ENCODE results near the gene BARHL2. TPM values are rescaled to one million over a fixed set of nuclear protein-coding genes. Genes with fewer than 3 reads are reported as not detected.

BARHL2 gene
- total RNA-seq, 2 donors from 2014 or later, result not detected

DNA sequence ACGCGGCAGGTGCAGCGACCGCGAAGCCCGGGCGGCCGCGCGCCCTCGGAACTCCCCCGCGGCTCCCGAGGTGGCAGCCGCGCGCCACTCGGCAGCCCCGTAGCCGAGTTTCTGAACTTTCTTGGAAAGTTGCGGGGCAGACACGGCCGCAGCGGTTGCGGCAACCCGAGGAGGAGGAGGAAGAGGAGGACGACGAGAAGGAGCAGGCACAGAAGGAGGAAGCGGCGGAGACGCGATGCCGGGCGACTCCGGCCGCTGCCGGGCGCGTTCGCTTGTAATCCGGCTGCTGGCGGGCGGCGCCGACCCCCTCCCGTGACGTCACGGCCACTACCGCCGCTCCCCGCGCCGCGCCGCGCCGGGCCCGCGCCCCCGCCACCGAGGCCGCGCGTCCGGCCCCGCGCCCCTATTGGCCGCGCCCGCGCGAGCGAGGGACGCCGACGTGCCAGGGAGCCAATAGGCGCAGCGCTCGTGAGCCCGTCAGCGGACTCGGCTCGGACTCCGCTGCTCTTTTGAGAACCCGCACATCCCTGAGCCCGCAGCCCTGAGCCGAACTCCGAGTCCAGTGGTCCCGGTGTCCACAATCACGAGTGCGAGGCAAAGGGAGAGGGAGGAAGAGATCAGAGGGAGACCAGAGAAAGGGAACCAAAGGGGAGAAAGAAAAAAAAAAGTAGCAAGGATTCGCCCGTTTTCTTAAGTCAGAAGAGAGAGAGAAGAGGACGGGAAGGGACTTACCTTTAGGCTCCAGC is 736 bp upstream of the BARHL2 start:
- ATAC-seq, result peak in 1 of 2 donors; percentile 66
- peaks cover 5 to 10% of the 10 kb centered on the region in 2 donors for H3K9me3 Mint-ChIP-seq
- no peak for DNase-seq (ENCODE audit: low spot score in 2 of 2)
- peaks cover 39 to 51% of the 10 kb centered on the region in 2 donors for H3K36me3 Mint-ChIP-seq
- H3K27ac Mint-ChIP-seq, result peak overlapping the region in 1 of 2 donors; percentile 91

DNA sequence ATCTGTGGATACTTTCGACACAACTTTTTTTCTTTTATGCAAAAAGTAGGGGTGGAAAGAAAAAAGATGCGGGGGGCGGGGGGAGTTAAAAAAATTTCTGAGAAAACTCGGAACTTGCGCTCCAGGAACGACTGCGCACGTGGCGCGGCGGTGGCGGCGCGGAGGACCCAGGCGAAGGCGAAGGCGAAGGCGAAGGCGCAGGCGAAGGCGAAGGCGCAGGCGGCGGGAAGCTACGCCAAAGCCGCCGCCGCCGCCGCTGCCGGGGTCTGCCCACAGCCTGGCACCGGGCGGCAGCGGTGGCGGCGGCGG is 208 bp upstream of the BARHL2 start:
- H3K36me3 Mint-ChIP-seq, result peaks cover 42 to 50% of the 10 kb centered on the region in 2 donors
- H3K27ac Mint-ChIP-seq, result peak overlapping the region in 1 of 2 donors; percentile 92
- ATAC-seq (no peak), DNase-seq (ENCODE audit: low spot score in 2 of 2) (no peak)
- peaks cover 5 to 10% of the 10 kb centered on the region in 2 donors for H3K9me3 Mint-ChIP-seq

DNA sequence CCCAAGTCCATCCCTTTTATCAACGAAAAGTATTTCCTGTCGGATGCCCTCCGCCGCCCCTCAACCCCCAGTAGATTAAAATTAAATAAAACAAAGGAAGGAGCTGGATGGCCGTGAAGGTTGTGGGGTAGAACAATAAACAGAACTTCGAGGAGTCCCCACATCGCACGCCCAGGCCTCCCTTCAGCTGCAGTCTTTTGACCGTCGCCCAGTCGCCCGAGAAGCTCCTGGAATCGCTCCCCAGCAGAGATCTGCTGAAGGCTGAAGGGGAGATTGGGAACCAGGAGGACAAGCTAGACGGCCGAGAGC is 905 bp downstream of the BARHL2 start:
- ATAC-seq, result no peak
- Mint-ChIP-seq H3K27ac (peak overlapping the region in 1 of 2 donors; percentile 92), H3K36me3 (peaks cover 42 to 44% of the 10 kb centered on the region in 2 donors)

DNA sequence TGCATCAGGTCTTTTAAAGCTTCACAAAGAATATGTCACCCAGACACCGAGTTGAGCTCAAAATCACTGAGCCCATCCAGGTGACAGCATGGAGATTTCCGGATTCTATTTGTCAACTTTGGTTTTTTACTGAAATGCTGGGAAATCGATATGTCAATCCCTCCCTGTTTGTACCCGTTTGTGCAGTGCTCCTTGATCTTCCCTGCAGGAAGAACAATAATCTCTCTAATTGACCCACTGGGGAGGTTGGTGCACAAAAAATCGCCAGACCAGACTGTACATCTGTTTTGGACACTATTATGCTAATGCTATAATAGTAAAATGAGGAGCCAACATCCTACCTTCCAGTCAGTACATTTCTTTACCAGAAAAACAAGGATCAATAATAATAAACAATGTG is 1.8 kb downstream of the BARHL2 start:
- DNase-seq (ENCODE audit: low spot score in 2 of 2) (no peak), ATAC-seq (no peak)
- peaks cover 5 to 9% of the 10 kb centered on the region in 2 donors for H3K9me3 Mint-ChIP-seq
- peak overlapping the region in 1 of 2 donors; percentile 92 for H3K27ac Mint-ChIP-seq
- H3K36me3 Mint-ChIP-seq, result peaks cover 38 to 42% of the 10 kb centered on the region in 2 donors

More for the DNA sequence above, 905 bp downstream of the BARHL2 start:
- peaks cover 5 to 10% of the 10 kb centered on the region in 2 donors for H3K9me3 Mint-ChIP-seq
- DNase-seq (ENCODE audit: low spot score in 2 of 2), result no peak

DNA sequence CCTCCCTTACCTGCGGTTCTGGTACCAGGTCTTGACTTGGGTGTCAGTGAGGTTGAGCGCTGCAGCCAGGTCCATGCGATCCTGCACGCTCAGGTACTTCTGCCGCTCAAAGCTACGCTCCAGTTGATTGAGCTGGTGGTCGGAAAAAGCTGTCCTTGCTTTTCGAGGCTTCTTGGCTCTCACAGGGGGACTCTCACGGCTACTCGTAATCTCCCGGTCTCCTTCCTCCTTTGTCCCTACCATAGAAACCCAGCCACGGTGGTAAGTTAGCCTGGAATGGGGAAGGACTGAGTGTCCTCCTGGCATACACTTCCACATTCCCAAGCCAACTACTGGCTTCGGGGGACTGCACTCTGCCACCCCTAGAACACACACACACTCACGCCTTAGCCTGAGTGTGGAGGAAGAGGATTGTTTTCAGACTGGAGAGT is 2.6 kb downstream of the BARHL2 start:
- peaks cover 38 to 40% of the 10 kb centered on the region in 2 donors for H3K36me3 Mint-ChIP-seq
- DNase-seq (ENCODE audit: low spot score in 2 of 2) (no peak), ATAC-seq (no peak)
- peaks cover 5 to 6% of the 10 kb centered on the region in 2 donors for H3K9me3 Mint-ChIP-seq
- peak overlapping the region in 1 of 2 donors; percentile 84 for H3K27ac Mint-ChIP-seq

DNA sequence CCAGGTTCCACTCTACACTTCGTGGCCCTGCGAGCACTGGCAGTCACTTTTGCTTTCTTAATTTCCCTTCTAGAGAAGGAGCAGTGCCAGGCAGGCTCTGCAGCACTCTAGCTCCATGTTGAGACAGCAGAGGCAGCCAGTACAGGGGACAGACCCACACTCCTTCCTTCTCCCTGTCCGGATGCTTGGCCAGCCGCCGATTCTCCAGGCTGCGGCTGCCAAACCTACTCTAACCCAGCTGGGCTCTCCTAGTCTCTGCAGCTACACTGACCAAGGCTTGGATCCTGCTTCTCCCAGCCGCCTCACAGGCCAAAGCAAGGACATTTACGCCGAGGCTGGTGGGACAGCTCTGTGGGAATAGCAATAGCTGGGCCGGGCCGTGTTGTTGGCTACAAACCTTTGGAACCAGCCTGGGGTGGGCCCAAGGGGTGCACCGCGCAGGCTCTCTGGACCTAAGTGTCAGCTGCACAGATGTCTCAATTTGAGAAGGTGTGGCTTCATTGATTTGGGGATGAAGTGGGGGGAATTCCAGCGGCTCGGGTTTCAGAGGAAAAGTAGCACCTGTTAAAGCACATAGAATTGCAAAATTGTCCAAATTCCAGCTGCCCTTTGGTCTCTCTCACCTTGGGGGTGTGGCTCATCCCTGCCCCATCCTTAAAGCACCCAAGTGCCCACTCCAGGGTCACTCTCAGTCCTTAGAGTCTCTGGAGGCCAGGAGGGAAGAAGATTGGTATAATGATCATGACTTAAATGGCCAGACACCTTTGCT is 3.2 kb downstream of the BARHL2 start:
- Mint-ChIP-seq H3K36me3 (peaks cover 34 to 38% of the 10 kb centered on the region in 2 donors), H3K27ac (no peak overlapping the region), H3K9me3 (peaks cover under 1 to 5% of the 10 kb centered on the region in 2 donors)
- DNase-seq (ENCODE audit: low spot score in 2 of 2) (no peak), ATAC-seq (no peak)

DNA sequence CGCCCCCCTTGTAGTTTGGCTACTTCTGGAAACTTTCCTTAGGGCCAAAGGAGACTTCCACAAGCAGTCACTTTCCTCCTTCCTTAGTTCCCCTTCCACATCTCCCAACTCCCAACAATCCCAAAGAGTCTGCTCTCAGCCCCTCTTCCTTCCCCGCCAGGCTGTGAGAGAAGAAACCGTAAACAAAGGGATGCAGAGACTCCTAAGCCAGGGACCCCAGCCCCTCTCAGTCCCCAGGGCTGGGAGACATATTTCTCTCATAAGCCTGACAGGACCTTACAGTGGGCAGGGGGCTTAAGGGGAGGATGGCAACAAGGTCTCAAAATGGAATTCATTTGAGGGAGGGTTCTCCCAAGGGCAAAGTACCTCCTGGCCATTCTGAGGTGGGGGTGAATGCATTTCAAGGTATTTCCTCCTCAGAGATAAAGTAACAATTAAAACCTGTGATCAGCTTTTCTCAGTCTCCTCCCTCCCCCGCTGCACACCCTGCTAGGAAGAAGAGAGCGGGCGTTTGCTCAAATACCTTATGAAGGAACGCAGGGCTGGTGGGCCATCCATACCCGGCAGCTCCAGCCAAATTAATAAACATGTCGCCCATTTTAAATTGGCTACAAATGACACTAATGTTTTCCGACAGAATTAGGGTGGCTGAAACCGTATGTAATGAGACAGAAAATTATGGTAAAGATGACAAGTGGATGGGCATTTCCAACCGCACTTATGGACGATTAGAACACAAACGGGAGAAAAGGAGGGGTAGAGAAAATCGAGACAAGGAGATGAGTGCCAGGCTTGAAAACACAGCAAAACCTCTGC is 4.0 kb downstream of the BARHL2 start:
- Mint-ChIP-seq H3K36me3 (peaks cover 31 to 36% of the 10 kb centered on the region in 2 donors), H3K9me3 (peaks cover 0 to 2% of the 10 kb centered on the region in 2 donors), H3K27ac (no peak overlapping the region)
- ATAC-seq (no peak), DNase-seq (ENCODE audit: low spot score in 2 of 2) (no peak)

DNA sequence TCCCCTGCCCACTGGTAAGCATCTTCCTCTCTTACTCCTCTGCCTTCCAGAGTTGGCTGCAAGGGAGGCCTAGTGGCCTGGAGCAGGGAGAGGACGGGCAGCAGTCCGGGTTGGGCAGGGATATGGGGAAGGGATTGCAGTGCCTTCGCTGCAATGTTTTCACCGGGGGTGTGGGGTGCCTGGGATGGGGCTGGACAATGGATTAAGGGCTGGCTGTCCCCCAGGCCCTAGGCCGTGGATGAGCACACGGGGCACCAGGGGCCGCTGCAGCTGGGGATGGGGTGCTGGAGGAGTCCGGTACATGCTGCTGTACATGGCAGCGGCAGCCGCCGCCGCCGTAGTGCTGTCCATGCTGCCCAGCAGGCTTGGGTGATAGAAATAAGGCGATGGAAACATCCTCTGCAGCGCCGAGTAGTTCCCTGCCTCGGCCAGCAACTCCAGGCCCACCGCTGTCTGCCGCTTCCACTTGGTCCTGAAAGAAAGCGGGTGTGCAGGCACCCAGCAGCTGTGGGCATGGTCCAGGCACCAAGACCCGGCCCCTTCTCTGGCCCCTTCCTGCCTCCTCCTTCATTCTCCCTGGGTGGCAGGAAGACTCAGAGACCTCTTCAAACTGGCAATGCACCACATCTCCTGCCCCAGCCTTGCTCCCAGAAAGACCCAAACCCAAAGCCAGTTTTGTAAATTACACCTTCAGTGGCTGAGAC is 4.8 kb downstream of the BARHL2 start:
- no peak overlapping the region for H3K27ac Mint-ChIP-seq
- peaks cover 31 to 34% of the 10 kb centered on the region in 2 donors for H3K36me3 Mint-ChIP-seq
- no peak for DNase-seq (ENCODE audit: low spot score in 2 of 2)
- no peak for ATAC-seq
- H3K9me3 Mint-ChIP-seq, result no peaks in the 10 kb centered on the region

DNA sequence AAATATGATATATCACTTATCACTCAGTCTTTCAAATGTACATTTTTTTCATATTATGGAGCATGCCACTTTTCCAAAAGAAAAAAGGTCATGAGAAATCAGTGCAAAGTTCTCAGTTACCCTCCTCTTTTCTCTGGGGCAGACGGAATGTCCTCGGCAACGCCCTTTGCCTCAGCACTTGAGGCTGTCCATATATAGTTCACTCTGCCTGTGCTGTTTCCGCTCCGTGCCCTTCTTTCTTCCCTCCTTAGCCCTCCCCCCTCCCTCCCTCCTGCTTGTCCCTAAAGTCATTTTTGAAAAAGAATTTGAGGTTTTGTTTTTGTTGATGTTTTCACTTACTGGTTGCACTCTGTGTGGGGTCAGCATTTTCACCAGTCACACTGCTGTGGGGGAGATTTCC is 5.4 kb downstream of the BARHL2 start:
- DNase-seq (ENCODE audit: low spot score in 2 of 2) (no peak), ATAC-seq (no peak)
- Mint-ChIP-seq H3K36me3 (peaks cover 25 to 31% of the 10 kb centered on the region in 2 donors), H3K27ac (no peak overlapping the region), H3K9me3 (no peaks in the 10 kb centered on the region)

DNA sequence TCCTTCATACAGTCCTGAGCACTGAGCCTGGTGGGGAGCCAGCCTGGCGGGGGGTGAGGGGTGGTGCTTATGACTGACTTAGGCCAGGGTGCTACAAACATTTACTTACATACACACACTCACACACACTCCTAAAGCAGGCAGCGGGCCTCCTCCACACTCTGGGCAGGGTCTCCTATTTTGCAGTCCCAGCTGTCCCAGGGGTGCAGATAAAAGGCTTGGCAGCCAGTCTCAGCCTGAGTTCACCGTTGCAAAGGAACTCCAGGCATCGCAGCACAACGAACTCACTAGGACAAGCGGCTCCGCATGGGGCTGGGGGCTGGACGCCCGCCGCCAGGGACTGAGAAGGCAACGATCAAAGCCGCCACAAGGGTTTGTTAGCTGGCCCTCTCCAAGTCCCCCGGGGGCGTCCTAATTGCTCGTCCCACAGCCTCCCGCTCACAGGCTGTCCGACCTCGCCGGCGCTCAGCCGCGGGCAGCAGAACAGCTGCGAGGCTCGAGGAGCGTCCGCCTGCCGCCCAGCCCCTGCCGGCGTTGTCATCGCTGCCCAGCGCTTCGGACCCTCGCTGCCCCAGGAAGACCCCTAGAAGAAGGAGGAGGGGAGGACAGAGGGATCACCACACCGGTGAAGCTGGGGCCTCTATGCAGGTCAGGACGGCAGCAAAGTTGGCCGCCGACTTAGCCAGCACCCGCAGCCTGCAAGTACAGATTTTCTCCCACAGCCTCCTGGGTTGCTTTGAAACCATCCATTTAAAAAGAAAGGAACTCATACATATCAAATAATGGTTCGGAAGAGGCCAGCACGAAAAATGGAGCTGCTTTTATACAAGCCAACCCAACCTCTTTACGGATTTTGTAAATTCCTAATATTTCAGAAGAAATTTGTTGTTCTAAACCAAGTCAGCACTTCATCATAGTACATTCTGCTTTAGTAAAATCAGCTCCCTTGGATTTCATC is 6.2 kb downstream of the BARHL2 start:
- H3K36me3 Mint-ChIP-seq, result peaks cover 16 to 28% of the 10 kb centered on the region in 2 donors
- ATAC-seq, result no peak
- H3K9me3 Mint-ChIP-seq, result no peaks in the 10 kb centered on the region
- H3K27ac Mint-ChIP-seq, result no peak overlapping the region
- DNase-seq (ENCODE audit: low spot score in 2 of 2), result no peak

DNA sequence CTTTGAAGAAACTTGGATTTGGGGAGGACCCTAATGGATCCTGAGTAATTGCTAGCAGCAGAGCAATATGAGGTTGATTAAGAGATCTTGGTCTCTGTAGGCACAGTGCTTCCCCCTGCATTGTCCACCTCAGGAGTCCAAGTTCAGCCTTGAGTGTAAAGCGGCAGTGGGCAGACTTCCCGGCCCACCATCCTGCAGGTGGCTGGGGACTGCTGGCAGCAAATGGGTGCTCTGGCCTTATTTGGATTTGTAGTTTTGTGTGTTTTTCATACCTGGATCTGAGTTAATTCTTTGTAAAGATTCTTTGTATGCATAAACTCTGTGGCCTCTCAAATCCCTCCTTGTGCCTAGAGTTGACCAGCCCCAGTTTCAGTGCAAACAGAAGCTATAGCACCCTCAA is 7.6 kb downstream of the BARHL2 start:
- DNase-seq (ENCODE audit: low spot score in 2 of 2) (no peak), ATAC-seq (no peak)
- H3K36me3 Mint-ChIP-seq, result peaks cover 12 to 28% of the 10 kb centered on the region in 2 donors
- H3K9me3 Mint-ChIP-seq, result no peaks in the 10 kb centered on the region
- H3K27ac Mint-ChIP-seq, result no peak overlapping the region

DNA sequence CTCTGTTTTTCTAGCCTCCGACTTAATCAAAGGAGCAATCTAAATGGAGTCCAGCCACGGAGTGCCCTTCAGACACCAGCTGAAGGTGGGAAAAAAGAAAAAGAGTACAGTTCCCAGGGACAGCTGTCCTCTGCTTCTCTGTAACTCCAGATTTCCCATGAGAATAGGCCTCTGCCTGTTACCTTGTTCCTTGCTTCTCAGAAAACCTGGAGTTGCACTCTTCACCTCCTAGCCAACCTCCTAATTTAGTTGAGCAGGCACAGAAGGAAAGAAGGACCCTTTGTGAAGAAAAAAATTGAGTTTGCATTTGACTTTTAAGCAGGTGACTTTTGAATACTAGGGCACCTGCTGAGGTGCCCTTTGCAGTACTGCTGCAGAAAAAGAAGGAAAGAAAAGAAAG is 8.3 kb downstream of the BARHL2 start:
- DNase-seq (ENCODE audit: low spot score in 2 of 2) (no peak), ATAC-seq (no peak)
- Mint-ChIP-seq H3K36me3 (peaks cover 10 to 28% of the 10 kb centered on the region in 2 donors), H3K9me3 (no peaks in the 10 kb centered on the region), H3K27ac (no peak overlapping the region)

DNA sequence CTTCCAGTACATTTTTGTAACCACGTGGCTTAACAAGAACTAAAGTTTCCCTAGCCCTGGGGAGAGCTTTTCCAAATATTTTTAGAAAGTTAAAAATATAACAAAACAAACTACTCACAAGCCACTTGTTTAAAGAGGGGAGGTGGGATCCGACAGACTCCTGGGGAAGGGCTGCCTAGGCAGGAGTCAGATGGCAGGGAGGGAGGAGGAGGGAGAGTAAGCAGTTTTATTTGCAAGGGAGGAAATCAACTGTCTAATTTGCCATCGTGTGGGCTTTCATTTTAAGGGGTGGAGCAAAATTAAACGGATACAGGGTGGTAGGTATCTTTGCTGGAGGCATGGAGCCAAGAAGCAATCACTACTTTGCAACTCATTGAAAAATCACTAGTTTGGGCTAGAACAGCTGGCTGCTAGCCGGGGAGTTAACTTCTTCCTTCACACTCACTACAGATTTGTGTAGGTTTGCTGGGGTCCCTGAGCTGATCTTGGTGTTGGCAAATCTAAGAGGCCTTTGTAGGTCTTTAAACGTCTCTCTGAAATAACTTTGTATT is 8.8 kb downstream of the BARHL2 start:
- no peak for ATAC-seq

DNA sequence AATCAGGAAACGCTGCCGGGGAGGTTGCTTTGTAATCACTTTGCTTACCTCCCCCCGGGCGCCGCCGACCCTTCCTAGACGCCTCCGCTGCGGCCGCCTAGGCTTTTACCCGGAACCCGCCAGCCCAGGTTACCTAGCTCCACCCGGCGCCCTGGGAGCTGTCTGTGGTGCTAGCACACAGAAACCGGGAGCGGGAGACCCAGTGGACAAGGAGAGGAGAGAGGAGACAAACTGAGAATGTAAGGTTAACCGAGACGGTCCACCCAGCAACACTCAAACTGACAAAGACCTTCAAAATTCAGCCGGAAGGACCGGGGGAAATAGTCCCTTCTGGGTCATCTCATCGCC is 9.8 kb downstream of the BARHL2 start:
- DNase-seq (ENCODE audit: low spot score in 2 of 2) (no peak), ATAC-seq (peak in 1 of 2 donors; percentile 57)
- H3K9me3 Mint-ChIP-seq, result no peaks in the 10 kb centered on the region
- H3K36me3 Mint-ChIP-seq, result peaks cover 5 to 20% of the 10 kb centered on the region in 2 donors
- H3K27ac Mint-ChIP-seq, result no peak overlapping the region

More for the DNA sequence above, 8.8 kb downstream of the BARHL2 start:
- DNase-seq (ENCODE audit: low spot score in 2 of 2), result no peak
- Mint-ChIP-seq H3K9me3 (no peaks in the 10 kb centered on the region), H3K36me3 (peaks cover 10 to 28% of the 10 kb centered on the region in 2 donors), H3K27ac (no peak overlapping the region)
